HUDEP-2 (cell line): ENCODE results near the gene MTF1.
"Not testable (repeated sequence)": the region's sequence is repeated elsewhere in the genome, so short reads cannot be mapped to it uniquely, and the experiment has no call there.

Experiments used
- DNase-seq, 76 experiments: peaks; one replicate each; lab custom pipeline; 2025; ENCODE audit not compliant: unreplicated experiment in 76 of 76; lab: John Stamatoyannopoulos, UW

Gene MTF1

GRCh38 chr1:37859507-37860345, at the start of gene MTF1:
MTF1 (minus strand) TSS chr1:37859592; CDS start chr1:37857658, 1,934 bp downstream.
- DNase-seq = peak; percentile 53 to 97 (median 94)

GRCh38 chr1:37908531-37908930, 49.1 kb upstream of the MTF1 start:
- DNase-seq = not testable (repeated sequence)

- DNase-seq = not testable (repeated sequence)
Observed at GRCh38 chr1:37907416-37908125, 48.2 kb upstream of the MTF1 start.

- DNase-seq = not testable (repeated sequence)
Observed at GRCh38 chr1:37906591-37906990, 47.2 kb upstream of the MTF1 start.

- no peak for DNase-seq
Observed at GRCh38 chr1:37905727-37906126, 46.3 kb upstream of the MTF1 start.

GRCh38 chr1:37903921-37904320, 44.5 kb upstream of the MTF1 start:
- not testable (repeated sequence) for DNase-seq

- DNase-seq = no peak
Observed at GRCh38 chr1:37902983-37903382, 43.6 kb upstream of the MTF1 start.

- DNase-seq = no peak
Observed at GRCh38 chr1:37901893-37902225, 42.5 kb upstream of the MTF1 start.

GRCh38 chr1:37901191-37901892, 42.0 kb upstream of the MTF1 start:
- DNase-seq = no peak

- DNase-seq = not testable (repeated sequence)
Observed at GRCh38 chr1:37897563-37897962, 38.2 kb upstream of the MTF1 start.

GRCh38 chr1:37893673-37894072, 34.3 kb upstream of the MTF1 start:
- no peak for DNase-seq

- DNase-seq = no peak
Observed at GRCh38 chr1:37892151-37893047, 33.0 kb upstream of the MTF1 start.

GRCh38 chr1:37890378-37891014, 31.1 kb upstream of the MTF1 start:
- DNase-seq = peak in 18 of 76 experiments; percentile 1 to 55 (median 10)

GRCh38 chr1:37888022-37888700, 28.8 kb upstream of the MTF1 start:
- no peak for DNase-seq

GRCh38 chr1:37884145-37884544, 24.8 kb upstream of the MTF1 start:
- DNase-seq = no peak

GRCh38 chr1:37883671-37884070, 24.3 kb upstream of the MTF1 start:
- DNase-seq = peak in 3 of 76 experiments; percentile 1 to 4 (median 3)

- DNase-seq = no peak
Observed at GRCh38 chr1:37879865-37880264, 20.5 kb upstream of the MTF1 start.

- no peak for DNase-seq
Observed at GRCh38 chr1:37878071-37878470, 18.7 kb upstream of the MTF1 start.

- DNase-seq = no peak
Observed at GRCh38 chr1:37875833-37876232, 16.4 kb upstream of the MTF1 start.
